Sigmoid colon (tissue), 4 donors: ENCODE measurements around the gene CD300A.

Source experiments
- CTCF ChIP-seq, 4 experiments: fragments of 450-650 bp in 3 of 4; fragments of 200-600 bp in 1 of 4; IDR thresholded peaks; one replicate each; pipeline ENCODE4 v1.5.1; 2016 to 2019; ENCODE audit warnings: antibody characterized with exemption in 4 of 4, mild to moderate bottlenecking in 3 of 4, moderate library complexity in 2 of 4
- EP300 ChIP-seq, 4 donors: sonication (generic); formaldehyde crosslinking; IDR thresholded peaks; one replicate each; pipeline ENCODE4 v1.6.1; 2017; ENCODE audit warnings: antibody characterized with exemption in 4 of 4
- POLR2A ChIP-seq, 2 donors: fragments of 450-650 bp; IDR thresholded peaks; one replicate each; pipeline ENCODE4 v1.6.1; 2016; ENCODE audit warnings: antibody characterized with exemption in 2 of 2, mild to moderate bottlenecking in 2 of 2, moderate library complexity in 2 of 2
- POLR2AphosphoS5 ChIP-seq, 4 donors: sonication (generic); formaldehyde crosslinking; IDR thresholded peaks; one replicate each; pipeline ENCODE4 v1.6.1; 2017; ENCODE audit warnings: antibody characterized with exemption in 4 of 4

- no peak for TF ChIP-seq CTCF (IDR thresholded peaks at IDR 0.05)
- TF ChIP-seq POLR2A (IDR thresholded peaks at IDR 0.05) = no peak
- TF ChIP-seq EP300 (IDR thresholded peaks at IDR 0.05) = no peak
- TF ChIP-seq POLR2AphosphoS5 (IDR thresholded peaks at IDR 0.05) = no peak
Measured at GRCh38 chr17:74460996-74461395, 5.4 kb upstream of the CD300A start.
